ENCODE results near the gene RTN4IP1. TPM values are rescaled to one million over a fixed set of nuclear protein-coding genes. Genes with fewer than 3 reads are reported as not detected.

Gene RTN4IP1
- polyA plus RNA-seq, 1 of the 3 experiments (the other 2 are of a cell fraction): 4.3 TPM

DNA sequence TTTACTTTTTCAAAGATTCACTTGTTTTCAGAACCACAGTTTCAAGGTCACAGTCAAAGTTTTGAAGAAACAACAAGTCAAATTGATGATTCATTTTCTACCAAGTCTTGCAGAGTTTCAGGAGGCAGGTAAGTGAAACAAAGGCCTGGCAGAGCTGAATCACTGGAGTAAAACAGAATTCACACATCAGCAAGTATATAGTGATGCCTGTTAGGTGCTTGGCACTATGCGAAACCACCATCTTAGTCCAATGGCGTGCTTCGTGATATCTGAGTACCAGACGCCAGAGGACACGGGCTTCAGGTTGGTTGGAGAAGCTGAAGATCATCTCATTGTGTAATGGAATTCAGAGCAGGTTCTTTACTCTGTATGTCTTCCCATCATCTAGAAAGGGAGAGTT lies 75.9 kb downstream of the RTN4IP1 start:
- DNase-seq: no peak
- no peaks in the 10 kb centered on the region for H3K9me2 ChIP-seq

GRCh38 chr6:106551155-106551554 lies 78.1 kb downstream of the RTN4IP1 start:
- Histone ChIP-seq H3K27me3 (ENCODE audit: insufficient read depth) (no peaks in the 10 kb centered on the region), H4K20me1 (ENCODE audit: insufficient read depth) (no peaks in the 10 kb centered on the region), H3K79me2 (ENCODE audit: insufficient read depth) (peaks cover 6% of the 10 kb centered on the region), H3F3A (replicated peaks; ENCODE audit: insufficient read depth) (peaks cover 25% of the 10 kb centered on the region), H3K36me3 (replicated peaks in 1 of 2; ENCODE audit: control insufficient read depth in 1 of 2, insufficient read depth in 2 of 2, low read length in 1 of 2) (peaks cover 28 to 55% of the 10 kb centered on the region in 2 experiments), H3K4me2 (no peak overlapping the region), H3K9me3 (no peaks in the 10 kb centered on the region), H3K27ac (ENCODE audit: low read depth in 2 of 2, low read length in 1 of 2) (no peak overlapping the region), H3K9me2 (no peaks in the 10 kb centered on the region), H2AFZ (ENCODE audit: low read depth) (no peak overlapping the region), H3K4me1 (ENCODE audit: control insufficient read depth in 1 of 2, insufficient read depth in 2 of 2, low read depth in 1 of 2, low read length in 1 of 2) (peaks cover 0 to 18% of the 10 kb centered on the region in 2 experiments; a peak in 3 of 4 replicates), H3K4me3 (ENCODE audit: low read depth in 2 of 2, low read length in 1 of 2) (no peak overlapping the region), H3K9ac (no peak overlapping the region)
- POLR2A ChIA-PET: no interaction called here
- no peak for DNase-seq
- CTCF ChIA-PET: interaction anchor here (0.9 to 1.1 kb wide), 3 partner anchors 12 to 191 kb away, joined by 3 to 4 read pairs (median 3); no protein-coding TSS in a partner anchor
- TF ChIP-seq RCOR1 (IDR thresholded peaks at IDR 0.05; ENCODE audit: low read length): no peak
- no peak for TF ChIP-seq MEF2A (IDR thresholded peaks at IDR 0.05; ENCODE audit: borderline replicate concordance, low read depth)
- TF ChIP-seq, protein P1, sequence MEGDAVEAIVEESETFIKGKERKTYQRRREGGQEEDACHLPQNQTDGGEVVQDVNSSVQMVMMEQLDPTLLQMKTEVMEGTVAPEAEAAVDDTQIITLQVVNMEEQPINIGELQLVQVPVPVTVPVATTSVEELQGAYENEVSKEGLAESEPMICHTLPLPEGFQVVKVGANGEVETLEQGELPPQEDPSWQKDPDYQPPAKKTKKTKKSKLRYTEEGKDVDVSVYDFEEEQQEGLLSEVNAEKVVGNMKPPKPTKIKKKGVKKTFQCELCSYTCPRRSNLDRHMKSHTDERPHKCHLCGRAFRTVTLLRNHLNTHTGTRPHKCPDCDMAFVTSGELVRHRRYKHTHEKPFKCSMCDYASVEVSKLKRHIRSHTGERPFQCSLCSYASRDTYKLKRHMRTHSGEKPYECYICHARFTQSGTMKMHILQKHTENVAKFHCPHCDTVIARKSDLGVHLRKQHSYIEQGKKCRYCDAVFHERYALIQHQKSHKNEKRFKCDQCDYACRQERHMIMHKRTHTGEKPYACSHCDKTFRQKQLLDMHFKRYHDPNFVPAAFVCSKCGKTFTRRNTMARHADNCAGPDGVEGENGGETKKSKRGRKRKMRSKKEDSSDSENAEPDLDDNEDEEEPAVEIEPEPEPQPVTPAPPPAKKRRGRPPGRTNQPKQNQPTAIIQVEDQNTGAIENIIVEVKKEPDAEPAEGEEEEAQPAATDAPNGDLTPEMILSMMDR (IDR thresholded peaks at IDR 0.05): no peak
- TF ChIP-seq EZH2phosphoT487 (IDR thresholded peaks at IDR 0.05; ENCODE audit: borderline replicate concordance, low read depth): no peak
- TF ChIP-seq TAF1 (IDR thresholded peaks at IDR 0.05; ENCODE audit: borderline replicate concordance, low read depth, low read length): no peak
- no peak for TF ChIP-seq REST (IDR thresholded peaks at IDR 0.05; ENCODE audit: low read depth, low read length)
- no peak for TF ChIP-seq JUND (IDR thresholded peaks at IDR 0.05)
- WGBS (ENCODE audit: low lambda C conversion rate): 83% methylated on average over 3 of the region's 3 CpGs

More for the DNA sequence above, 75.9 kb downstream of the RTN4IP1 start:
- no peak overlapping the region for H2AFZ ChIP-seq (ENCODE audit: low read depth)
- 92% methylated on average over 5 of the region's 5 CpGs for WGBS (ENCODE audit: low lambda C conversion rate)
- no peak overlapping the region for H3K4me3 ChIP-seq (ENCODE audit: low read depth in 2 of 2, low read length in 1 of 2)
- H3K36me3 ChIP-seq (replicated peaks in 1 of 2; ENCODE audit: control insufficient read depth in 1 of 2, insufficient read depth in 2 of 2, low read length in 1 of 2): peaks cover 31 to 55% of the 10 kb centered on the region in 2 experiments
- no peak overlapping the region for H3K9ac ChIP-seq
- no peaks in the 10 kb centered on the region for H4K20me1 ChIP-seq (ENCODE audit: insufficient read depth)
- peaks cover 5% of the 10 kb centered on the region for H3F3A ChIP-seq (replicated peaks; ENCODE audit: insufficient read depth)
- ChIA-PET CTCF (interaction anchor here (1.2 to 2.7 kb wide), 5 partner anchors 9 to 426 kb away, joined by 3 to 17 read pairs (median 5); no protein-coding TSS in a partner anchor), POLR2A (interaction anchor here (0.6 kb wide), 1 partner anchor 69 kb away, joined by 3 read pairs; no protein-coding TSS in a partner anchor)
- no peak overlapping the region for H3K4me2 ChIP-seq
- H3K9me3 ChIP-seq: no peaks in the 10 kb centered on the region
- H3K27ac ChIP-seq (ENCODE audit: low read depth in 2 of 2, low read length in 1 of 2): no peak overlapping the region
- TF ChIP-seq CHD2 (IDR thresholded peaks at IDR 0.05; ENCODE audit: low read length, partially characterized antibody) (no peak), NFIC (IDR thresholded peaks at IDR 0.05; ENCODE audit: borderline replicate concordance) (no peak), MEF2A (IDR thresholded peaks at IDR 0.05; ENCODE audit: borderline replicate concordance, low read depth) (no peak), RCOR1 (IDR thresholded peaks at IDR 0.05; ENCODE audit: low read length) (no peak), TCF12 (IDR thresholded peaks at IDR 0.05) (no peak), MAX (IDR thresholded peaks at IDR 0.05; ENCODE audit: low read depth) (no peak), GATA2 (CRISPR knock-in tag; IDR thresholded peaks at IDR 0.05) (no peak)
- H3K27me3 ChIP-seq (ENCODE audit: insufficient read depth): no peaks in the 10 kb centered on the region
- H3K4me1 ChIP-seq (ENCODE audit: control insufficient read depth in 1 of 2, insufficient read depth in 2 of 2, low read depth in 1 of 2, low read length in 1 of 2): no peaks in the 10 kb centered on the region; a peak in 1 of 4 replicates
- H3K79me2 ChIP-seq (ENCODE audit: insufficient read depth): peaks cover 6% of the 10 kb centered on the region

All from SK-N-SH (cell line).